HG03442 (cell line): ENCODE data around the gene FAM114A1.
"Not testable (repeated sequence)": the region's sequence is repeated elsewhere in the genome, so short reads cannot be mapped to it uniquely, and the experiment has no call there.

ENCODE experiments used
- ATAC-seq: cut with Tn5 transposase; IDR thresholded peaks from one replicate; pipeline ENCODE4 v1.9.1; 2021; ENCODE audit warnings: mild to moderate bottlenecking, moderate library complexity; ENCODE audit not compliant: unreplicated experiment

Gene FAM114A1

GRCh38 chr4:38928974-38929373 is 61.4 kb downstream of the FAM114A1 start:
- ATAC-seq = no peak

GRCh38 chr4:38930204-38930603 is 62.6 kb downstream of the FAM114A1 start:
- peak; percentile 60 for ATAC-seq

GRCh38 chr4:38930707-38931106 is 63.1 kb downstream of the FAM114A1 start:
- no peak for ATAC-seq

- ATAC-seq = no peak
Measured at GRCh38 chr4:38931125-38931524, 63.5 kb downstream of the FAM114A1 start.

- no peak for ATAC-seq
Measured at GRCh38 chr4:38935391-38936073, 67.9 kb downstream of the FAM114A1 start.

GRCh38 chr4:38939165-38939564 is 71.6 kb downstream of the FAM114A1 start:
- peak; percentile 91 for ATAC-seq

- ATAC-seq = no peak
Measured at GRCh38 chr4:38940476-38940875, 72.9 kb downstream of the FAM114A1 start.

GRCh38 chr4:38941906-38942305 is 74.3 kb downstream of the FAM114A1 start:
- ATAC-seq = not testable (repeated sequence)

GRCh38 chr4:38943343-38943742 is 75.7 kb downstream of the FAM114A1 start:
- ATAC-seq = no peak

- no peak for ATAC-seq
Measured at GRCh38 chr4:38944440-38944839, 76.8 kb downstream of the FAM114A1 start.

GRCh38 chr4:38946919-38947318 is 79.3 kb downstream of the FAM114A1 start:
- ATAC-seq = no peak

GRCh38 chr4:38948551-38948950 is 80.9 kb downstream of the FAM114A1 start:
- ATAC-seq = no peak

- ATAC-seq = no peak
Measured at GRCh38 chr4:38949411-38950051, 81.9 kb downstream of the FAM114A1 start.

GRCh38 chr4:38950159-38950558 is 82.6 kb downstream of the FAM114A1 start:
- no peak for ATAC-seq

- ATAC-seq = no peak
Measured at GRCh38 chr4:38950734-38951133, 83.1 kb downstream of the FAM114A1 start.

- ATAC-seq = no peak
Measured at GRCh38 chr4:38951598-38951997, 84.0 kb downstream of the FAM114A1 start.

GRCh38 chr4:38952017-38952416 is 84.4 kb downstream of the FAM114A1 start:
- no peak for ATAC-seq

- no peak for ATAC-seq
Measured at GRCh38 chr4:38954727-38955126, 87.1 kb downstream of the FAM114A1 start.

- ATAC-seq = no peak
Measured at GRCh38 chr4:38955957-38956356, 88.4 kb downstream of the FAM114A1 start.

- no peak for ATAC-seq
Measured at GRCh38 chr4:38957261-38957815, 89.7 kb downstream of the FAM114A1 start.

GRCh38 chr4:38957893-38958292 is 90.3 kb downstream of the FAM114A1 start:
- ATAC-seq = no peak

- no peak for ATAC-seq
Measured at GRCh38 chr4:38958453-38959190, 91.0 kb downstream of the FAM114A1 start.
